GM18873 (cell line): ENCODE measurements around the gene NAA25.
"Not testable (repeated sequence)": the region's sequence is repeated elsewhere in the genome, so short reads cannot be mapped to it uniquely, and the experiment has no call there.

Experiments
- ATAC-seq: cut with Tn5 transposase; IDR thresholded peaks from one replicate; pipeline ENCODE4 v1.9.1; 2021; ENCODE audit warnings: mild to moderate bottlenecking, moderate library complexity, moderate number of reproducible peaks; ENCODE audit not compliant: unreplicated experiment, low FRiP score

NAA25 gene

DNA sequence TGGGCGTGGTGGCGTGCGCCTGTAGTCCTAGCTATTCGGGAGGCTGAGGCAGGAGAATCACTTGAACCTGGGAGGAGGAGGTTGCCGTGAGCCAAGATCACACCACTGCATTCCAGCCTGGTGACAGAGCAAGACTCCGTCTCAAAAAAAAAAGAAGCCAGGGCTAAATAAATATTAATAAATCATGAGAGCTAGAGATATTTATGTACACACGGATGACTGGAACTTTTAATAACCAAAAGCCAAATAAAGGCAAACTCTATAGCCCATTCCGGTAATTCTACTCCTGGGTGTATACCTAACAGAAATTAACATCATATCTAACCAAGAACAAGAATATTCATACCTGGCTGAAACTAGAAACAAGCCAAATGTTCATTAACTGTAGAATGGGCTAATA is 9.1 kb upstream of the NAA25 start:
- no peak for ATAC-seq

DNA sequence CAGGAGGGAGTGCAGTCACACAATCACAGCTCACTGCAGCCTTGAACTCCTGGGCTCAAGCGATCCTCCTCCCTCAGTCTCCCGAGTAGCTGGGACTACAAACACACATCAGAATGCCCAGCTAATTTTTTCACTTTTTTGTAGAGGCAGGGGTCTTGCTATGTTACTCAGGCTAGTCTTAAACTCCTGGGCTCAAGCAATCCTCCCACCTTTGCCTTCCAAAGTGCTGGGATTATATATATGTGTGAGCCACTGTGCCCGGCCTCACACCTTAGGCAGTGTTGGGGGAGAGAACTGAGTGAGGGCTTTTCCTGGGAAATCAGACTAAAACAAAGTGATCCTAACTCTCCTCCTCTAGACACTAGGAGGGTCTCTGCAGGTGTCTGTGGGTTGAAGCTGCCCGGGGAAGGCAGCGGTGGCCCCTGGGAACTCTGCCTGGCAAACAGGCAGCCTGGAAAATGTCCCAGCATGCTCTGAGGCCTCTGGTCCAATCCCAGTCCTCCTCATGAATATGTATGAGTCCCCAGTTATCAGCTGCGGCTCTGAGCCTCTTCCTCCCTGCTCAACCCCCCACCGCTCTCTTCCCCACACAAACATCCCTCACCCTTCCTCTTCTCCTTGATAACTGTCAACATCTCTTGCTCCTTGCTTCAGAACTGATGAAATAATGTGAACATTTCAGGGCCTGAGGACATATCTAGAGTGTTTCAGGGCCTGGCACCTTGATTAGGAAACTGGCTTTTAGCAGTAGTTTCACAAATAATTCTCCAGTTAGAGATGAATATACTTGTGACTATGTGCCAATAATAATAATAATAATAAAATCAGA is 7.9 kb upstream of the NAA25 start:
- no peak for ATAC-seq

DNA sequence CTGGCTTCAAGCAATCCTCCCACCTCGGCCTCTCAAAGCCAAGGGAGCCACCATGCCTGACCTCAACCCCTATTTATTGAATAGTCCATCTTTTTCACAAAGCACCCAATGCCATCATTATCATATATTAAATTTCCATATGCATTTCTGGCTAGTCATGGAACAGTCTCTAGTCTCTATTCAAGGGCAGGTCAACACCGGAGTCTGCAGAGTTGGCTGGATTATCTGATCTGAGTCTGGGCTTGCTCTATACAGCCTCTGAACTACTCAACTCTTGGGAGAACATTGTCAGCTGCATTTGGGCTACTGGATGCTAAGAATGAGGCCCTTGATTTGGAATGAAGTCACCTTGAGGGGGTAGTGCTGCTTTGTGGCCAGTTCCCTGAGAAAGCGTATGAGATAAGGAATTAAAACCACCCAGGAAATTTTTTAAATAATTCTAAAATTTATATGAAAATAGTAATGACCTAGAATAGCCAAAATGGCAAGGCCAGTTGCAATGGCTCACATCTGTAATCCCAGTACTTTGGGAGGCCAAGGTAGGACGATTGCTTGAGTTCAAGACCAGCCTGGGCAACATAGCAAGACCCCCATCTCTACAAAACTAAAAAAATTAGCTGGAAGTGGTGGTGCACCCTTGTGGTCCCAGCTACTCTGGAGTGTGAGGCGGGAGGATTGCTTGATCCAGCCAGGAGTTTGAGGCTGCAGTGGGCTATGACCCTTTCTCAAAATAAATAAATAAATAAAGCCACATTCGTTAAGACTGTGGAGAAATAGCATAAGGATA is 6.9 kb upstream of the NAA25 start:
- no peak for ATAC-seq

DNA sequence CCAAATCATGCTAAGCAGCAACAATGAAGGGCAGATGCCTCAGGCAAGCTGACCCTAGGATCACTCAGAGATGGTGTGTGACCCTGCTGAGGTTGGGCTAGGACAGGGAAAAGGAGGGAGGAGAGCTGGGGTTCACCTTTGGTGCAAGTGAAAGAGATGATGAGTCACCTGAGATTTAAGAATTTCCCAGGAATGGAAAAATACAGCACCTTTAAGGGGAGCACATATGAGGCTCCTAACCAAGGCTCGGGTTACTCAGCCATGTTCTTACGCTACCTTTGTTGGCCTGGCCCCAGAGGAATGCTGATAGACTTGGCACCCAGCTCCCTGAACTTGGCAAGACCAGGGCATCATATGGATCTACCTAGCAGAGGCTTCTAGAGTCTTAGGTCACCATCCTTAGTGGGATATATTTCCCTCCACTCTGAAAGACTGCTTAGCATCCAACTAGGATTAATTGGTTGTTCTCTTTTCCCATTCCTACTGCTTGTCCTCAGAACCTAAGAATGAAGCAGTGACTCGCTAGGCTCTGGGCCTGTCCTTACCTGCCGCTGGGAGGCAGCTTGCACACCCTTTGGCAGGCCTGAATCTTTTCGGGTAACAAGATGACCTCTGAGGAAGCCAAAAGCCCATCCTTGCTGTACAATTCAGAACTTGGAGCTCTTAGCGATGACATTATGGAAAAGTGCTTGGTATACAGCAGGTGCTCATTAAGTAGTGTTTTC is 4.0 kb upstream of the NAA25 start:
- ATAC-seq, result no peak

DNA sequence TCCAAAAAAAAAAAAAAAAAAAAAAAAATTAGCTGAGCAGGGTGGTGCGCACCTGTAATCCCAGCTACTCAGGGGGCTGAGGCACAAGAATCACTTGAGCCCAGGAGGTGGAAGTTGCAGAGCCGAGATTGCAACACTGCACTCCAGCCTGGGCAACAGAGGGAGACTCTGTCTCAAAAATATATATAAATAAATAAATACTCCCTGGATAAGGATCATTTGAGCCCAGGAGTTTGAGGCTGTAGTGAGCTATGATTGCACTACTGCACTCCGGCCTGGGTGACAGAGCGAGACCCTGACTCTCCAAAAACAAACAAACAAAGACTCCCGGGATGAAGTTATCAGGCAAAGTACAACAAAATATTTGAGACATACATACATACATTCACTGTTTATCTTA is 3.3 kb upstream of the NAA25 start:
- no peak for ATAC-seq

DNA sequence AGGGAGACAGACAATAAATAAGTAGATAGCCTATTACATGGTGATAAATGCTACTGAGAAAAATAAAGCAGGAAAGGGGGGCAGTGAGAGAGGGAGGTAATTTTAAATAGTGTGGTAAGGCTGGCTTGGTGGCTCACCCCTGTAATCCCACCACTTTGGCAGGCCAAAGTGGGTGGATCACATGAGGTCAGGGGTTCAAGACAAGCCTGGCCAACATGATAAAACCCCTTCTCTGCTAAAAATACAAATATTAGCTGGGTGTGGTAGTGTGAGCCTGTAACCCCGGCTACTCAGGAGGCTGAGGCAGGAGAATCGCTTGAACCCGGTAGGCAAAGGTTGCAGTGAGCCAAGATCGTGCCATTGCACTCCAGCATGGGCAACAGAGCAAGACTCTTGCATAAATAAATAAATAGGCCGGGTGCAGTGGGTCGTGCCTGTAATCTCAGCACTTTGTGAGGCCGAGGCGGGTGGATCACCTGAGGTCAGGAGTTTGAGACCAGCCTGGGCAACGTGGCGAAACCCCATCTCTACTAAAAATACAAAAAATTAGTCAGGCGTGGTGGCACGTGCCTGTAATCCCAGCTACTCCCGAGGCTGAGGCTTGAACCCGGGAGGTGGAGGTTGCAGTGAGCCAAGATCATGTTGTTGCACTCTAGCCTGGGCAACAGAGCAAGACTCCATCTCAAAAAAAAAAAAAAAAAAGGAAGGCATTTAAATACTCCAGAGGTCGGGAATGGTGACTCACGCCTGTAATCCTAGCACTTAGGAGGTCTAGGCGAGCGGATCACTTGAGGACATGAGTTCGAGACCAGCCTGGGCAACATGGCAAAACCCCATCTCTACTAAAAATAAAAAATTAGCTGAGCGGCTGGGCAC is 2.4 kb upstream of the NAA25 start:
- ATAC-seq, result not testable (repeated sequence)

DNA sequence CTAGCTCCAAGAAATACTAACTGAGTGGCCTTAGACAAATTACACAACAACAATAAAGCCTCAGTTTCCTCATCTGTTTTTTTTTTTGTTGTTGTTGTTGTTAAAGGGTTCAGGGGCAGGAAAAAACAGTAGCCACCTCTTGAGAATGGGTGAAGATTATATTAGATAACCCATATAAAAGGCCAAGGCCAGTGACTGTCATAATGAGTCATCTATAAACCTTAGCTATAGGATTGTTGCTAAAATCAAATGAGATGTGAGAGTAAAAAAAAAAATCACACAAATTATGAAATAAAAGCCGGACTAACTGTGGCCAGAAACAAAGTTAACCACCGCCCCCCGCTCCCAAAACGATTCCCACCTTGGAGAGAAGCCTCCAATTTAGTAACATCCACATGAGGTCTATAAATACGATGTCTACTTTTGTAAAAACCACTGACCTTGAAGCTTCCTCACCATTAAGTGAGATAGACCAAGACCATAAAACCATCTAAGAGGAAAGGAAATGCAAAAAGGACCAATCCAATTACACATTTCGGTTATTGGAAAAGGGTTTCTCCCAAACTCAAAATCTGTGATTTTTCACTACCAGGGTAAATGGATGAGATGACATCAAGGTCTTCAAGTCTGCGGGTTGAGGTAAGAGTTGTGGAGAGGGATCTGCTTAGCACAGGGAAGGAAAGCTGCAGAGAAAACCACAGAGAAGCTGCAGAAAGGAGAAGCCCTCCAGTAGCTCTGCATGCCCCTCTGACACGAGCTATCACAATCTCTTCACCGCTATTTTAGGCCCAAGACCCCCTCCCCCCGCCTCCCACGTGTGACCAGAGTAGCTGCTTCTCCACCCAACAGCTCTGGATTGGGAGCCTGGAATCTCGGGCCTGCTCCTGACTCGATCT is 1.0 kb downstream of the NAA25 start:
- no peak for ATAC-seq

DNA sequence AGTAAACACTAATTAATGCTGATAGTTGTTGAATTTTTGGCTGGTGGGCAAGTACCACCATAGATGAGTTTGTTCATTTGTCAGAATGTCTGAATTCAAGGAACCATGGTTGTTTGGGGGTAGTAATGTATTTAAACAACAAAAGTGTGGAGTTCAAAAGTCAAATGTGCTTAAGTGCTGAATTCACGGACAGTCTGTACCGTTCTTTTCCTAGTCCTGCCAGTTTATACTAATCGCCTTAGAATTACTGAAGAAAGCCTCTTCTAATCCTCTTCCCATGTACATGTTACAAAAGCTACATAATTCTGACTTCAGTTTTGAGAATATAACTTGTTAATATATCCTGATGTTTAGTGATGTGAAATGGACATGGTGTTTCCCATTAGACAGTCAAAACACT is 2.7 kb downstream of the NAA25 start:
- no peak for ATAC-seq

DNA sequence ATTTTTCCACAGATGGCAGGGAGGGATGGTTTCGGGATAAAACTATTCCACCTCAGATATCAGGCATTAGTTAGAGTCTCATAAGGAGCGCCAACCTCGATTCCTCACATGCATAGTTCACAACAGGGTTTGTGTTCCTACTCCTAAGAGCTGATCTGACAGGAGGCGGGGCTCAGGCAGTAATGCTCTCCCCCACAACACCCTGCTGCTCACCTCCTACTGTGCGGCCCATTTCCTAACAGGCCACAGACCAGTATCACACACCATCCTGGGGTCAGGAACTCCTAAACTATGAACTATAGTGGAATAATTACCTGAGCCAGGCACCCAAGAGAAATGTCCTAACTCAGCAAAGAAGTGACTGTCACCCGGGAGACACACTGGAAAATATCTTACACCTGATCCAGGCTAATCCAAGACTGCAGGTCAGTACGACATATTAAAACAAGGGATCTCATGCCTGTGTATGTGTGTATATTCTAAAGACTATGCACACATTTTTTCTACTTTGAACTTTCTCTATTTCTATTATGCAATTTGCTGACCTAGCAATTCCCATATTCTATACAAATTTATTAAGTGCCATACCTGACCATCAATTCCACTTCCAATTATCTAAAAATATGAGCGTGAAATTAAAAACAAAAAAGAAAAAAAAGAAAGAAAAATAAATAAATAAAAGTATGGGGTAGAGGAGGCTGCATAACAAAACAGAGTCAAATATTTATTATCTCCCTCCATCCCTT is 4.7 kb downstream of the NAA25 start:
- no peak for ATAC-seq

DNA sequence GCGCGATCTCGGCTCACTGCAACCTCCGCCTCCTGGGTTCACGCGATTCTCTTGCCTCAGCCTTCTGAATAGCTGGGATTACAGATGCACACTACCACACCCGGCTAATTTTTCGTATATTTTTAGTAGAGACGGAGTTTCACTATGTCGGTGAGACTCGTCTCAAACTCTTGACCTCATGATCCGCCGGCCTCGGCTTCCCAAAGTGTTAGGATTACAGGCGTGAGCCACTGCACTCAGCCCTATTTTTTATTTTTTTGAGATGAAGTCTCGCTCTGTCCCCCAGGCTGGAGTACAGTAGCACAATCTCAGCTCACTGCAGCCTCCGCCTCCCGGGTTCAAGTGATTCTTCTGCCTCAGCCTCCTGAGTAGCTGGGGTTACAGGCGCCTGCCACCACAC is 5.8 kb downstream of the NAA25 start:
- ATAC-seq, result not testable (repeated sequence)

DNA sequence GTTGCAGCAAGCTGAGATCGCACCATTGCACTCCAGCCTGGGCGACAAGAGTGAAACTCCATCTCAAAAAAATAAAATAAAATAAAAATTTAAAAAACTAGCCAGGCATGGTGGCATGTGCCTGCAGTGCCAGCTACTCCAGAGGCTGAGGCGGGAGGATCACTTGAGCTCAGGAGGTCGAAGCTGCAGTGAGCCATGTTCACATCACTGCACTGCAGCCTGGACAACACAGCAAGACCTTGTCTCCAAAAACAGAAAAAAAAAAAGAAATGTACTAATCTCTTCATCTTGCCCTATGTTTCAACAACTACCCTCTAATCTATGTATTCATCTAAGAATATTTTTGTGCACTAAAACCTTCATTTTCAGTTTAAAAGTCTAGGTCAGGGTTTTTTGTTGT is 6.5 kb downstream of the NAA25 start:
- no peak for ATAC-seq

DNA sequence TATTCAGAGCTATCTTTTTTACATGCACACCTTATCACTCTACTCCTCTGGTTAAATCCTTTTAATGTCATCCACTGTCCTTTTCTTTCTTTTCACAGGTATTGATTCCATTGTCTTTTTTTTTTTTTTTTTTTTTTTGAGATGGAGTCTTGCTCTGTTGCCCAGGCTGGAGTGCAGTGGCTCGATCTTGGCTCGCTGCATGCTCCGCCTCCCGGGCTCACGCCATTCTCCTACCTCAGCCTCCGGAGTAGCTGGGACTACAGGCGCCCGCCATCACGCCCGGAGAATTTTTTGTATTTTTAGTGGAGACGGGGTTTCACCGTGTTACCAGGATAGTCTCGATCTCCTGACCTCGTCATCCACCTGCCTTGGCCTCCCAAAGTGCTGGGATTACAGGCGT is 8.1 kb downstream of the NAA25 start:
- not testable (repeated sequence) for ATAC-seq

DNA sequence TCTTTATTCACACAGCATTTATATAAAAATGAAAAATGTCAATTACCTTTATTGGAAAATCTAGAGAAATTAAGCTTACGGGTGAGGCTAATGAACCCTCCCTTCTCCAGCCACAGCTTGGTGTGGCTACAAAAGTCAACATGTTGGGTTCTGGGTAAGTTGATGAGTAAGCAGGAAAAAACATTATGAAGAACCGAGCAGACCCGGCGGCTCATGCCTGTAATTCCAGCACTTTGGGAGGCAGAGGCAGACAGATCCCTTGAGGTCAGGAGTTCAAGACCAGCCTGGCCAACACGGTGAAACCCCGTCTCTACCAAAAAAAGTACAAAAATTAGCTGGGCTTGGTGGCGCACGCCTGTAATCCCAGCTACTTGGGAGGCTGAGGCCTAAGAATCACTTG is 10.9 kb downstream of the NAA25 start:
- ATAC-seq, result no peak

DNA sequence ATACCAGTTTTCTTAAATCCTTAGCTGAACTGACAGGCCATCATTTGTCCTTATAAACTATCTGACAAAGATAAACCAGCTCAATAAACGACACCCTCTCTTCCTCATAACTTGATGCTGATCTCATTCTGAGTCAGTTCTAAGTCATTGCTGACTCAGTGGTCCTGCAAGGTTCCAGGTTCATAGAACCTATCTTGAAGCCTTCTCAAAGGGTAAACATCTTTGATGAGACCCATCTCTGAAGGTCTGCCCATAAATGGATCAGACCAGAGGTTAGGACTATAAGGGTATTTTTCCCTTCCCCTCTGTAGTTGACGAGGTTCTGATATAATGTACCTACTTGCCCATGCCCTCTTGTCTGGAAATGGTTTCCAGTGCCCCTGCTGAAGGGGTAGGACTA is 11.9 kb downstream of the NAA25 start:
- ATAC-seq, result no peak

DNA sequence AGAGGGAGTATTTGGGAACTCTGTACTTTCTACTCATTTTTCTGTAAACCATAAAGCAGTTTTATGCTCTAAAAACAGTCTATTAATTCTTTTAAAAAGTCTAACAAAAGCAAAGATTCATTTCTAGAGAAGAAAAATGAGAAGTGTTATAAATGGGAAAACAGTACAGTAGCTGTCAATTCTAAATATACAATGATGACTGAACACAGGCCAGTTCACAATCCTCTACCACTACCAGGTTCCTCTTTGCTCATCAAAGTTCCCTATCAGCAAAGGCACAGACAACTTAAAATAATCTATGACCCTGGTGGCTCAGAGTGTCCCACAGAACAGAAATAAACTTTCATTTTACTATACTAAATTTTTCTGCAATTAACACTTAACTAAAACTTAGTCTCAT is 12.5 kb downstream of the NAA25 start:
- ATAC-seq, result no peak

DNA sequence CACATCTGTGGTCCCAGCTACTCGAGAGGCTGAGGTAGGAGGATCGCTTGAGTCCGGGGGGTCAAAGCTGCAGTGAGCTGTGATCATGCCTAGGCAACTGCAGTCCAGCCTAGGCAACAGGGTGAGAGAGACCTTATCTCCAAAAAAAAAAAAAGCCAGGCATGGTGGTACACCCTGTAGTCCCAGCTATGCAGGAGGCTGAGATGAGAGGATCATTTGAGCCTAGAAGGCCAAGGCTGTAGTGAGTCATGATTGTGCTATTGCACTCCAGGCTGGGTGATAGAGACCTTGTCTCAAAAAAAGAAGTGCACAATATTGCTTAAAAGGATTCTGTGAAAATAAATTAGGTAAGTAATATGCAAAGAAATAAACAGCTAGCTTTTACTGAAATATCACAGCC is 17.0 kb downstream of the NAA25 start:
- ATAC-seq, result no peak

DNA sequence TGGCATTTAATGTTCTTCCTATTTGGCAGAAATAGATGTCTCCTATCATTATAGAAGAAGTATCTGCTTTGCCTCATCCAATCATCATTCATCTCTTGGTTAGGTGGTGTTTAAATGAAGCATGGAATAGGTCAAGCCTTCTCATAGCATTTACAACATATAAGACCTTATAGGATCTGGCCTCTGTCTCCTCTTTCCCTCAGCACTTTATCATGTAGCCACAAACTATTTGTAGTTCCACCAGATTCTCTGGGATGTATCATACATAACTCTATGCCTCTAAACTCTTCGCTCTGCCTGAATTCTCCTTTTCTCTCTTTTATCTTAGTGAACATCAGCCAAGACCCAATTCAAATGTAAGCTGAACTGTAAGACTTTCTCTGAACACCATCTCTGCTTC is 20.7 kb downstream of the NAA25 start:
- no peak for ATAC-seq

DNA sequence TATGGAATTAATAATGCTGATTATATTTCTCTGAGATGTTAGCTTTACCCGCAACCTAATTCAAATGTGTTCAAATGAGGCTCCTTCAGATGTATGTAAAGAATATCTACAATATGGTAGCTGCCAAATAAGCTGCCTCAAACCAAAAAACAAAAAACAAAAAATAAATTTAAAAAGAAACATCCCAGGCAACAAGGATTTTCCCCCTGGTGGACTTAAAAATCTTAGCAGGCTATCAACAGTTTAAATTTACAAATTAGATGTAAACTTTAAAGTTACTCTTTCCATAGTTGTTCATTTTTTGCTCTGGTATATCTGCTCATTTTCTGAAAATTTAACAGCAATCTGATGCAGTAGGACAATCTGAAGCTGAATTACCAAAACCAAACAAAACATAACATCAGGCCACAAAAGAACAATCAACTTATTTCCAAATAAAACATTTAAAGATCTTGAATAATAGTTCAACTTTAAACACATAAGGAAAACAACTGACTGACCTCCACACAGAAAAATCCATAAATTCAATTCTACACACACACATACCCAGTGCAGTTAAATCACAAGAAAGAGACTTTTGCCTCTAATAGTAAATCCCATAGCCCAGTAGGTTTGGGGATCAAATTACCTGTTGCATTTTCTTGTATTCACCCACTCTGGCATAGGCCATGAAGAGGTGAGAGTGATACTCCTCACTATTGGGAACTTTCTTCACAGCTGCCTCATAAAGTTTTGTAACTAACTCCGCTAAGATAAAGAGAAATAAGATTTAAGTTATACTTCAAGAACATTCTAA is 21.3 kb downstream of the NAA25 start:
- no peak for ATAC-seq
